Measurements from ENCODE around the gene FAF1.

FAF1 gene

DNA sequence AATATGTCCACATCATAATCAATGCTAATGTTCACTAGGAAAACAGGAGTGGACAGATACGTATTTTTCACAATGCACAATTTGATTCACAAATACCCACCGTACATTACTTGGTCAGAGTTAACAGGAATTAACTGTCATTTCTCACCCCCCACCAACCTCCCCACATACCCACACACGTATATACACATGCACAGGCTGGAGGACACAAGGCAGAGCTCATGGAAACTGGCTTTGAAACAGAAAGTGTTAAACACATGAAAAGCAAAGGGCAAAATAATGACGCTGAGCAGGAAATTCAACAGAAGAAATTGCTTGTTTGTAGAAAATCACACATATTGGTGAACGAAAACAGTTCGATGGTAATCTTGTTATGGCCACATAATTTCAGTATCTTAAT lies 348.4 kb downstream of the FAF1 start:
- DNase-seq: no peak

DNA sequence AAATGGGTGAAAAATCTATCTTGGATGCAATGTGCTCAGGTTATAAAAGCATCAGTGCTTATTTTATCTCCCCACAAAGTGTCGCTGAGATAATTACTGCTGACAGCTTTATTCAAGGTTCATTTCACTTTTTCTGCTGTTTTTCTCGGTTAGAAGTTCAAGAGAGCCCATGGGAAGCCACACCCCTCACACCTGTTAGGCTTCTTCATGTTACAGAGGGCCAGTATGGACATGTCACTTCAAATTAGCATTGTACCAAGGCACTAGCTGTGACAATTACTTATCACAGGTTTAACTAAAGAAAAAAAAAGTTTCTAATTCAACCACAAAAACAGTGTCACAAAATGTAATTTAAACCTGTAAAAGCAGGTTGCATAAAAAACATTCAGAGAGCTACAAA lies 349.5 kb downstream of the FAF1 start:
- DNase-seq: peak; percentile 36

DNA sequence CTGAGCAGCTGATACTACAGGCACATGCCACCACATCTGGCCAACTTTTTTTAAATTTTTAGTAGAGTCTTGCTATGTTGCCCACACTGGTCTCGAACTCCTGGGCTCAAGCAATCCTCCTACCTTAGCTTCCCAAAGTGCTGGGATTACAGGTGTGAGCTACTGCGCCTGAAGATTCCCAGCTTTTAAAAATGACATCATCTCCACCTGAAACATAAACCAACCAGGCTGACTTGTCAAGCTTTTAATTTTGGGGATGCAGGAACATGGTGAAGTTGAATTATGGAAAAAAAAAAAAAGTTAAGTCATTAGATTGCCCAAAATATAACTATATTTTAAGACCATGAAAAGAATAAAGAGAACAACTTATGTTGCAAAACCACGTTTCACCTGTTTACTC lies 350.6 kb downstream of the FAF1 start:
- DNase-seq: no peak

- peak; percentile 85 for DNase-seq
Observed at GRCh38 chr1:50605186-50605875, 354.7 kb downstream of the FAF1 start.

DNA sequence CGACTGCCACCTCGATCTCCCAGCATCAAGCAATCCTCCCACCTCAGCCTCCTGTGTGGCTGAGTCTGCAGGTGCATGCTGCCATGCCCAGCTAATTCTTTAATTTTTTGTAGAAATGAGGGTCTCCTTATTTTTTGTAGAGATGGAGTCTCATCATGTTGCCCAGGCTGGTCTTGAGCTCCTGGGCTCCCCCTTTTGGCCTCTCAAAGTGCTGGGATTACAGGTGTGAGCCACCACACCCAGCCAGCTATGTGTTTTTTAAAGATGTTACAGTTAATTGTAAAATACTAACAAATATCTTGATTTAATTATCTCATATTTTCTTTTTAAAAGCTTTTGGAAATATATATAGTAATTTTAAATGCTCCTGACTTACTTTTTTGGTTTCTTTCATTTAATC lies 355.5 kb downstream of the FAF1 start:
- DNase-seq: no peak

DNA sequence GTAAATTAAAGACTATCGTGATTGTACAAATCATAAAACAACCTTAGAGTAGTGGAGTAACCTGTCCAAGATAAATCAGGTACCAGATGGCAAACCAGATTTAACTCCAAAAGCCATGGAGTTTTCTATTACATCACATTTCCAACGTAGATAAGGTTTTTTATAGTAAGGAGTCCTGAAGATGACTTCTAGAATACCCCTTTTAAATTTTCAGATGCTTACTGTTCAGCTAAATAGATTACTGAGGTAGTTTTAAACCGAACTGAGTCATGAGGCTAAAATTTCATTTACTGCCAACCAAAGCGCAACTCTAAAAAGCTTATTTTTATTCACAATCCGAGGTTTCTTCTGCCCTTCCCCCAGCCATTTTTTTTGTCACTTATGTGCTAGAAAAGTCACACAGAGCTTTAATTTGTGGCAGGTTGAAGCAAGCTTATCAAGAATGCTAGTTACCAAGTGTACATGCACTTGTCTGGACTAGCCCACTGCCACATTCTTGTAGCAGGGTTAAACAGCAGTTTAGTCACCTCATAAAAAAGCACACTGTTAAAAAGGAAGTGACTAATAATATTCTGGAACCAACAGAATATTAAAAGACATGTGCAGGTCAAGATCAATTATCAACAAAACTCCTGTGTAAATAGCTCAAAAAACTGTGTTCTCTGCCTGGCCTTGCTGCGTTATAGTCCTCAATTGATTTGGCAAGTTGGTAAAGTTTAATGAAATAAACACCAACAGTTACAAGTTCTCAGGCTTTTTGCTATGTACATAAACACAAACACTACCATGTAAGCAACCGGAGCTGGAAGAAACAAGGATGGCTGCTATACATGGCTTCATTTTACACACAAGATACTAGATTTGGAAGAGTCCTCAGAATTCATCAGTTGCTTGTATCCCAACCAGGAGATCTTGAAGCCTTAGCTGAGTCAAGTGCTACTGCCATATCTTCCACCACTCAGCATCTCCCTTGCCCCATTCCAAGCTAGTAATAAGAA lies 356.5 kb downstream of the FAF1 start:
- DNase-seq: no peak

DNA sequence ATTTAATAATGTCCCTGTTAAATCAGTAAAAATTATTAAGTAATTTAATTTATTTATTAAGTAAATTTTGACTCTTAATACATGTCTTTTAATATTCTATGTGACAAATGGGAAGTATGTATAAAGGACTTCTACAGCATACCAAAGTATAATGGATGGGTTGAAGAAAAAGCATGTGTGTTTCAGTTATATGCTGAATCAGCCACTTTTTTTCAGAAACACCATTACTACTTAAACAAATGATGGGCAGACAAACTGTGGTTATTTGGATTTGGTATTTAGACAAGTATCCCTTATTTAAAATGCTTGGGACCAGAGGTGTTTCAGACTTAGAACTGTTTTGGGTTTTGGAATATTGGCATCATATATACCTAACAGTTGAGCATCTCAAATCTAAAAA lies 360.5 kb downstream of the FAF1 start:
- DNase-seq: no peak

GRCh38 chr1:50595874-50596273 lies 364.2 kb downstream of the FAF1 start:
- no peak for DNase-seq

GRCh38 chr1:50593515-50593914 lies 366.6 kb downstream of the FAF1 start:
- no peak for DNase-seq

- no peak for DNase-seq
Observed at GRCh38 chr1:50591598-50591997, 368.5 kb downstream of the FAF1 start.

- no peak for DNase-seq
Observed at GRCh38 chr1:50582346-50582745, 377.7 kb downstream of the FAF1 start.

DNA sequence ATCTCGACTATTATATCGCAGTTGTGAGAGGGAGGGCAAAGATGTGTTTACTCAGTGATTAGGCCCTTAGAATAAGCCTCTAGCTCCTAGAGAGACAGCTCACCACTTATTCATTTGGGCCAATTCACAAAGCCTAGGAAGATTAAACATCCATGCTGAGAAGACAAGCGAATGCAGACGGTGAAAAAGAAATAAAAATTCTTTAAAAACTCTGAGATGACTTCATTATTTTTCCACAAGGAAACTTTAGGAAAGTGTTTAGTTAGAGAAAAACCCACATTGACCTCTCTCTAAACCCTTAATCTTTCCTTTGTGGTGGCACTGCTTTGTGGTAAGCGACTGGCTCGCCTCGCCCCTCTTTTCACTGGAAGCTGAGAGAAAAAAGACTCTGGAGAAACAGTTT lies 390.0 kb downstream of the FAF1 start:
- DNase-seq: no peak

GRCh38 chr1:50568782-50569181 lies 391.3 kb downstream of the FAF1 start:
- DNase-seq: no peak

GRCh38 chr1:50566405-50566804 lies 393.7 kb downstream of the FAF1 start:
- DNase-seq: no peak

DNA sequence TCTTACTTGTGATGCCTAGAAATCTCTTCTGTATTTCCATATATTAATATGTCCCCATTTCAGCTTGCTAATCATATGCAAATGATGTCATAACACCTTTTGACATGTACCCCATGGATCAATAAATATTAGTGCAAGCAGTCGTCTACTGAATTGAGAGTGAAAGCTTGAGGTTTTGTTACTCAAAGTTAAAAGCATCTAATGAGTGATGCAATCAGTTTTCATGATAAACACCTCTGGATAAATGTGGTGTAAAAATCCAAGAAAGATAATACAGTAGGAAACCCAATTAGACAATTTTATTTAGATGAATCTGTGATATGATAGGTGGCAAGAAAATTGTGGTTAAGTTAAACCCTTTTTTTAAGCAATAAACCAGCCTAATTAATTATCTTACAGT lies 395.6 kb downstream of the FAF1 start:
- DNase-seq: no peak

DNA sequence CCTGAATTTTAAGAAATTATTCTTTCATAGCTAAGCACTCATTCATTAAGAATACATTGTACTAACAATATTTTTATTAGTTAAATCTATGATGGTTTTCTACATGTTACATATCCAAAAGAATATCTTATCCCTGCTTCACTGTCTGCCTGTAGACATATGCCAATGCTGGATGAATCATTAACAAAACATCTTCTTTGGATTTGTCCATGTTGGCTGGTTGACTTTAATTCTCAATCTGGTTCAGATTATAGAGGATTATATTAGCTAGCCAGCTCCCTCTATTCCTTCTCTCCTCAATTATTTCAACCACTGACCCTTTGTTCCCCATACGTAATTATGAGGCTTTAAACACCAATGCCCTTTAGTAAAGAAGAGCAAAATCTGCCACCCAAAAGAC lies 398.0 kb downstream of the FAF1 start:
- no peak for DNase-seq

- DNase-seq: no peak
Observed at GRCh38 chr1:50559421-50559820, 400.6 kb downstream of the FAF1 start.

- no peak for DNase-seq
Observed at GRCh38 chr1:50553921-50554320, 406.1 kb downstream of the FAF1 start.

- DNase-seq: no peak
Observed at GRCh38 chr1:50548243-50548642, 411.8 kb downstream of the FAF1 start.

DNA sequence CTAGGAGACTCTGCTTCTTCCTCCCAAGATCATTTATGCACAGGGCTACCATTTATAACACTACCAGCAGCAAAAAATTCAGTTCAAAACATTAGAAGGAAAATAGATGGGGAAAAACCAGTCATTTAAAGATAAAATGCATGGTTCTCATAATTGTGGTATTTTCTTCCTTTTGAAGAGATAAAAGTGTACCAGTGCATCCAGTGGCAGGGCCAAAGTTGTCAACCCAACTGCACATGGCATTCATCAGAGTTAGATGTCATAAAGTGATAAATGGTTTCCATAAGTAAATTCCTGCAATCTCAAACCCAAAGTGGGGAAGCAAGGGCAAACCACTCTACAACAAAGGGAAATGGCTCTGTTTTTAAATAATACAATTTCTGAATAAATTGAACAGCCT lies 417.7 kb downstream of the FAF1 start:
- no peak for DNase-seq

DNA sequence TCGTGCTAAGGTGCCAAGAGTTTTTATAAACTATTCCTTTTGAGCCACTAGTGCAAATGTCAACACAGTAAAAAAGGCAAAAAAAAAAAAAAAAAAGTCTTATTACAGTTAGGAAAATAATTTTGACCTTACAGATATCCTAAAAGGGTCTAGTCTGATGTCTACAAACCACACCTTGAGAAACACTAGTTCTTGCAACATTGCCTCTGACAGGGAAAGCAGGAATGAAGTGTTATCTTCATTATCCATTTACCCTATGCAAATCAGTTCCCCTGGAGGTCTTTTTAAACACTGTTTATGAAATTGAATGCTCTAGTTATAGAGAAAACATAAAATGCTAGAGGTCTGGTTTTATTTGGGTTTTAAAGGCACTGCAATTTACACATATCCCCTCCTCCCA lies 421.6 kb downstream of the FAF1 start:
- no peak for DNase-seq

DNA sequence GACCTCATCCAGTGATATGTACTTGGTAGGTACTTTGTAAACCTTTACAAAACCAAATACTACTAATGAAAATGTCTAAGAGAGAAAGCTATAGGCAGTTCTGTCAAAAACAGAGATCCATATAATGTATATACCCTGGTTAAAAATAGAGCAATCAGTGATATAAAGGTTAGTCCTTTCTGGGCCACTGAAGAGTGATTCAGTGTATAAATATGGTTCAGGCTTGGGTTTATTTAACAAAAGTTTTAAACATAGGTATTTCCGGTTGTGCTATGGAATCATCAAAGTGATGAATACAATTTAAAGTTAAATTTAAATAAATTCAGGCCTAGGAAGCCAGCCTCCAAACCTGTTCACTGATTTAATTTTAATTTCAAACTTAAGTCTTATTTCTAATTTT lies 428.5 kb downstream of the FAF1 start:
- DNase-seq: no peak

GRCh38 chr1:50531027-50531426 lies 429.0 kb downstream of the FAF1 start:
- DNase-seq: no peak

DNA sequence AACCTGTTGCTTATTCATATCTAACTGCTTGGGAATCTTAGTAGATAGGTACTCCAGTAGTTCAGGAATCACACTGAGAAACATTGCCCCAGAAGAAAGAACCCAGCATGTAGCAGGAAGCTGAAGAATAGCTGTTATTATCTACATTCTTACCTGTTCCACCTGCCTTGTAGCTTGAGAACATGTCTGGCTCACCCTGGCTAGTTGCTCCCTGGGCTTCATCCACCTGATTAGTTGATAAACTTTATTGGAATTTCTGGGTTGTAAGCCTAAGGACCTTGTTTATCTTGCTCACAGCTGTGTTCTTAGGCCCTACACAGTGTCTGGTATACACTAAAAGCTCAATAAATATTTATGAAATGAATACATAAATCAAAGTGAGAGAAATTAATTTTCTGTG lies 430.6 kb downstream of the FAF1 start:
- DNase-seq: no peak
